AG04450 (cell line): Measurements from ENCODE around the gene STK35. TPM values are rescaled to one million over a fixed set of nuclear protein-coding genes. Genes with fewer than 3 reads are reported as not detected.
A peak's percentile ranks its signal among the peaks of the same experiment; 100 is the strongest.

Experiments used
- CTCF ChIA-PET: fragments of 300-600, 350-600 bp; formaldehyde crosslinking; extraction: SDS; loops from one replicate; lab custom pipeline; 2022; ENCODE audit warnings: antibody characterized with exemption, inconsistent platforms; lab: Charles Lee
- POLR2A ChIA-PET: fragments of 350-600 bp; formaldehyde crosslinking; extraction: SDS; loops from one replicate; lab custom pipeline; 2021; ENCODE audit warnings: antibody characterized with exemption, inconsistent platforms; lab: Yijun Ruan, JAX
- DNase-seq: peaks from one replicate; pipeline ENCODE4 v3.0.0-alpha.2; 2011; ENCODE audit warnings: low read depth, low spot score
- H3K27ac ChIP-seq: one replicate; pipeline ENCODE4 v1.5.1; 2012; ENCODE audit warnings: low read depth, low read length, control low read depth
- H3K27me3 ChIP-seq: one replicate; pipeline ENCODE4 v1.6.0; 2012; ENCODE audit warnings: low read length; ENCODE audit not compliant: control insufficient read depth, insufficient read depth
- H3K4me3 ChIP-seq: 2 replicates; pipeline ENCODE4 v1.5.1; 2011; ENCODE audit warnings: mild to moderate bottlenecking, low read depth, low read length, control low read depth
- H3K9me3 ChIP-seq: 2 replicates; pipeline ENCODE4 v1.5.1; 2012; ENCODE audit warnings: low read length; ENCODE audit not compliant: control insufficient read depth, insufficient read depth
- polyA plus RNA-seq: library from polyadenylated mRNA; depleted of rRNA; stranded (reverse); fragments of >200 nt; gene quantifications from 2 replicates; pipeline ENCODE4 v1.2.3, GENCODE V29; 2011
- TF ChIP-seq, protein P1 (sequence below): IDR thresholded peaks from 2 replicates; pipeline ENCODE4 v1.5.1; 2011; ENCODE audit warnings: low read depth, low read length, control low read depth, inconsistent platforms

Gene STK35
- polyA plus RNA-seq, 1 experiment, result 8.0 TPM

DNA sequence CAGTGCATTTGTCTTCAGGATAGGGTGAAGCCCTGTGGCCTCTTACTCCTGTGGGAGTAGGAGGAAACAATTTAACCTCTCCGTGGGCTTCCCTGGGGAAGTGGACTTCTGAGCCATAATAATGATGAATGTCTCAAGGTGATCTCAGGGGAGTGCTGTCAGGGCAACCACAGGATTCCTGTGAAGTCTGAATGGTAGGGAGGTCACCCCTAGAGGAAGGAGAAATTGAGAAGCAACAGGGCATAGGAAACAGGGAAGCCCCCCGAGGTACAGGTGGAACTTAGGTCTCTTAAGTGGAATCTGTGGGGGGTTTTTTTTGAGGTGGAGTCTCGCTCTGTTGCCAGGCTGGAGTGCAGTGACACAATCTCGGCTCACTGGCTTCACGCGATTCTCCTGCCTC, 26.9 kb downstream of the STK35 start:
- Histone ChIP-seq H3K9me3 (no peaks in the 10 kb centered on the region), H3K27me3 (no peaks in the 10 kb centered on the region), H3K27ac (no peak overlapping the region), H3K4me3 (no peak overlapping the region)
- ChIA-PET CTCF (no interaction called here), POLR2A (no interaction called here)
- DNase-seq, result no peak
- TF ChIP-seq, protein P1, sequence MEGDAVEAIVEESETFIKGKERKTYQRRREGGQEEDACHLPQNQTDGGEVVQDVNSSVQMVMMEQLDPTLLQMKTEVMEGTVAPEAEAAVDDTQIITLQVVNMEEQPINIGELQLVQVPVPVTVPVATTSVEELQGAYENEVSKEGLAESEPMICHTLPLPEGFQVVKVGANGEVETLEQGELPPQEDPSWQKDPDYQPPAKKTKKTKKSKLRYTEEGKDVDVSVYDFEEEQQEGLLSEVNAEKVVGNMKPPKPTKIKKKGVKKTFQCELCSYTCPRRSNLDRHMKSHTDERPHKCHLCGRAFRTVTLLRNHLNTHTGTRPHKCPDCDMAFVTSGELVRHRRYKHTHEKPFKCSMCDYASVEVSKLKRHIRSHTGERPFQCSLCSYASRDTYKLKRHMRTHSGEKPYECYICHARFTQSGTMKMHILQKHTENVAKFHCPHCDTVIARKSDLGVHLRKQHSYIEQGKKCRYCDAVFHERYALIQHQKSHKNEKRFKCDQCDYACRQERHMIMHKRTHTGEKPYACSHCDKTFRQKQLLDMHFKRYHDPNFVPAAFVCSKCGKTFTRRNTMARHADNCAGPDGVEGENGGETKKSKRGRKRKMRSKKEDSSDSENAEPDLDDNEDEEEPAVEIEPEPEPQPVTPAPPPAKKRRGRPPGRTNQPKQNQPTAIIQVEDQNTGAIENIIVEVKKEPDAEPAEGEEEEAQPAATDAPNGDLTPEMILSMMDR, result no peak

DNA sequence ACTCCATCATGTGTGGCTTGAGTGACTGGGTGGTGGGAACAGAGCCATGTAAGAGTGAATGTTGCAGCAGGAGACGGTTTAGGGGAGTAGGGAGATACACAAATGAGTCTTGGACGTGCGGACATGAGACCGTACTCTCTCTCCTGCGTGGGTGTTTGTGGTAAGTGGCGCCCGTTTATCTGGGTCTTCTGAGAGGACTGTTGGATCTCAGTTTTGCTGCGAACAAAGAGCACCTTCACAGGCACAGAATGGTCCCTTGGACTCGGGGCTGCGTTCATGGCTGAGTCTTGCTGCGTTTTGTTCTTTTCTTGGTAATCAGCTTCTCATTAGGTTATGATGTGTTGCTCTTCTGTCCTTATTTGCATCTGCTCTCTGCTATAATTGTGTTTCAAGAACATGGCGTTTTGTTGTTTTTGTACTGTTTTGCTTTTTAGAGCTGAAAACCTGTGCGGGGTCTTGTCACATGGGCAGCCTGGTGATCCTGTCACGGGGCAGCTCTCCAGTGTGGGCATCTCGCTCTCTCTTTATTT, 28.5 kb downstream of the STK35 start:
- no peak overlapping the region for H3K27ac ChIP-seq
- TF ChIP-seq, protein P1, result no peak
- H3K27me3 ChIP-seq, result no peaks in the 10 kb centered on the region
- ChIA-PET POLR2A (no interaction called here), CTCF (interaction anchor here (0.9 kb wide), 1 partner anchor 366 kb away, joined by 3 read pairs; no protein-coding TSS in a partner anchor)
- no peaks in the 10 kb centered on the region for H3K9me3 ChIP-seq
- no peak overlapping the region for H3K4me3 ChIP-seq
- no peak for DNase-seq

DNA sequence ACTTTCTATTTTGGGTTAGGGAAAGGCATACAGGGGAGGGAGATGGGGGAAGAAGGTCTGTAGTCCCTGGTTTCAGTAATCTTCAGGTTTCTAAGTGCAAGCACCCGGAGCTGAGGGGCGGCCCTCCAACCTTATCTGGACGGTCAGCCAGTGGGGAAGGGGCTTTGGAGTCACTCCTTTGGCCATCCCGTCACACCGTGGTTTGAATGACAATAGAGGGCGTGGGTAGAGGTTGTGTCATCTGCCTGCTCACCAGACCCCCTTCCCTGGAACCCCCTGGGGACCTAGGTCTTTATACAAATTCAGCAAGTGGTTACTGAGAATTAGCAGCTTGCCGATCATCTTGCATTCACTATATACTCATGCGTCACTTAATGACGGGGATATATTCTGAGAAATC, 29.1 kb downstream of the STK35 start:
- CTCF ChIA-PET, result interaction anchor here (0.9 kb wide), 1 partner anchor 367 kb away, joined by 3 read pairs; no protein-coding TSS in a partner anchor
- no peaks in the 10 kb centered on the region for H3K9me3 ChIP-seq
- H3K27ac ChIP-seq, result no peak overlapping the region
- DNase-seq, result no peak
- H3K27me3 ChIP-seq, result no peaks in the 10 kb centered on the region
- POLR2A ChIA-PET, result no interaction called here
- TF ChIP-seq, protein P1, result no peak
- no peak overlapping the region for H3K4me3 ChIP-seq

DNA sequence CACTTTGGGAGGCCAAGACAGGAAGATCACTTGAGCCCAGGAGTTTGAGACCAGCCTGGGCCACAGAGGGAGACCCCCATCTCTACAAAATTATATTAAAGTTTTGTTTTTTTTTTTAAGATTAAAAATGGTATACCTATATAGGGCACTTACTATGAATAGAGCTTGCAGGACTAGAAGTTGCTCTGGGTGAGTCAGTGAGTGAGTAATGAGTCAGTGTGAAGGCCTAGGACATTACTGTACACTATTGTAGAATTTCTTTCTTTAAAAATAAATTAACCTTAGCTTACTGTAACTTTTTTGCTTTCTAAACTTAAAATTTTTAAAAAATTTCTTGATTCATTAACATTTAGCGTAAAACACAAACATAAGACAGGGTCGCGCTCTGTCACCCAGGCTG, 29.7 kb downstream of the STK35 start:
- POLR2A ChIA-PET, result no interaction called here
- peak overlapping the region; percentile 73 for H3K27ac ChIP-seq
- H3K9me3 ChIP-seq, result no peaks in the 10 kb centered on the region
- CTCF ChIA-PET, result interaction anchor here (1.1 to 1.5 kb wide), 3 partner anchors 29 to 354 kb away, joined by 3 to 8 read pairs (median 4); no protein-coding TSS in a partner anchor
- no peaks in the 10 kb centered on the region for H3K27me3 ChIP-seq
- no peak for DNase-seq
- no peak overlapping the region for H3K4me3 ChIP-seq
- TF ChIP-seq, protein P1, result no peak

DNA sequence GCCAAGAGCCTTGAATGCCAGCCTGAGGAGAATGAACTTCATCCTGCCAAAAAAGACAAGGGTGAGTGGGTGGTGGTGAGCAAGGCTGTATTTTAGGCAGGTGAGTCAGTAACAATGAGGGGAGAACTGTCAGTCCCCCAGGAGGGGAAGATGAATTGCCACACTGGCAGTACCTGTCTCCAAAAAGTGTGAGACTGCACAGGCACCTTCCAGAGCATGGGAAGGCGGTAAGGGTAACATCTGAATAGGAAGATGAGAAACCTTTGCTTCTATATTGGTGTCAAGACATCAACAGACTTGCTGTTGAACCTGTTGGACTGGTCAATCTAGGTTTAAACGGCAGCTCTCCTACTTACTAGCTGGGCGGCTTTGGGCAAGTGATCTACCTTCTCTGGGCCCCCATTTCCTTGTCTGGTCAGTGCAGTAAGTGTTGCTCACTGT, 30.9 kb downstream of the STK35 start:
- H3K4me3 ChIP-seq, result no peak overlapping the region
- no peaks in the 10 kb centered on the region for H3K27me3 ChIP-seq
- TF ChIP-seq, protein P1, result no peak
- CTCF ChIA-PET, result interaction anchor here (1.5 kb wide), 1 partner anchor 355 kb away, joined by 8 read pairs; no protein-coding TSS in a partner anchor
- no peak overlapping the region for H3K27ac ChIP-seq
- POLR2A ChIA-PET, result no interaction called here
- H3K9me3 ChIP-seq, result no peaks in the 10 kb centered on the region
- no peak for DNase-seq
